AG09319 (cell line): ENCODE results near the gene S100A12.

Experiments
- DNase-seq: peaks from one replicate; pipeline ENCODE4 v3.0.0-alpha.2; 2010; ENCODE audit warnings: low read depth; ENCODE audit errors: extremely low read depth
- TF ChIP-seq, protein P1 (sequence below): IDR thresholded peaks from 2 replicates; pipeline ENCODE4 v1.5.1; 2011; ENCODE audit warnings: low read depth, mild to moderate bottlenecking, inconsistent platforms, low read length, moderate library complexity

The S100A12 gene

DNA sequence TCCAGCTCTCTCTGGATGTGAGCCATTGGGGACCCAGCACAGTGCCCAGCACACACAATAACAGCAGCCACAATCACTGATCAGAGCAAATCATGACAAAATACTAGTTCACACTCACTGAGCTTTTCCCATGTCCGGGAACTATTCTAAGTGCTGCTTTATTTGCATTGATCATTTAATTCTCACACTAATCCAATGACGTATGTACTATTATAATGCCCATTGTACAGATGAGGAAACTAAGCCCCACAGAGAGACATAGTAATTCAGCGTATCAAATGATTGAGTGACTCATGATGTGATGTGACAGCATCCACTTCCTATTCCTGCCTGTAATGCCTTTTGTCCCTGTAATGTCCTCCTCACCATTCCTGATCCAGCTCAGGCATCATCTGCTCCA lies 17.4 kb upstream of the S100A12 start:
- DNase-seq: no peak
- TF ChIP-seq, protein P1, sequence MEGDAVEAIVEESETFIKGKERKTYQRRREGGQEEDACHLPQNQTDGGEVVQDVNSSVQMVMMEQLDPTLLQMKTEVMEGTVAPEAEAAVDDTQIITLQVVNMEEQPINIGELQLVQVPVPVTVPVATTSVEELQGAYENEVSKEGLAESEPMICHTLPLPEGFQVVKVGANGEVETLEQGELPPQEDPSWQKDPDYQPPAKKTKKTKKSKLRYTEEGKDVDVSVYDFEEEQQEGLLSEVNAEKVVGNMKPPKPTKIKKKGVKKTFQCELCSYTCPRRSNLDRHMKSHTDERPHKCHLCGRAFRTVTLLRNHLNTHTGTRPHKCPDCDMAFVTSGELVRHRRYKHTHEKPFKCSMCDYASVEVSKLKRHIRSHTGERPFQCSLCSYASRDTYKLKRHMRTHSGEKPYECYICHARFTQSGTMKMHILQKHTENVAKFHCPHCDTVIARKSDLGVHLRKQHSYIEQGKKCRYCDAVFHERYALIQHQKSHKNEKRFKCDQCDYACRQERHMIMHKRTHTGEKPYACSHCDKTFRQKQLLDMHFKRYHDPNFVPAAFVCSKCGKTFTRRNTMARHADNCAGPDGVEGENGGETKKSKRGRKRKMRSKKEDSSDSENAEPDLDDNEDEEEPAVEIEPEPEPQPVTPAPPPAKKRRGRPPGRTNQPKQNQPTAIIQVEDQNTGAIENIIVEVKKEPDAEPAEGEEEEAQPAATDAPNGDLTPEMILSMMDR: no peak

DNA sequence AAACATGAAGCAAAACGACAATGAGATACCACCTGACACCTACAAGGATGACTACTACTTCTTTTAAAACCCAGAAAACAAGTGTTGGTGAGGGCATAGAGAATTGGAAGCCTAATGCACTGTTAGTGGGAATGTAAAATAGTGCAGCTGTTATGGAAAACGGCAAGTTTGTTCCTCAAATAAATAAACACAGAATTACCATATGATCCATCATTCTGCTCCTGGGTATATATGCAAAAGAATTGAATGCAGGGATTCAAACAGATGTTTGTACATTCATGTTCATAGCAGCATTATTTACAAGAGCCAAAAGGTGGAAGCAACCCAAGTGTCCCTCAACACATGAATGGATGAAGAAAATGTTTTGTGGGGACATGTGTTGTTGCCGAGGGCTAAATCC lies 16.8 kb upstream of the S100A12 start:
- DNase-seq: no peak
- TF ChIP-seq, protein P1: no peak

DNA sequence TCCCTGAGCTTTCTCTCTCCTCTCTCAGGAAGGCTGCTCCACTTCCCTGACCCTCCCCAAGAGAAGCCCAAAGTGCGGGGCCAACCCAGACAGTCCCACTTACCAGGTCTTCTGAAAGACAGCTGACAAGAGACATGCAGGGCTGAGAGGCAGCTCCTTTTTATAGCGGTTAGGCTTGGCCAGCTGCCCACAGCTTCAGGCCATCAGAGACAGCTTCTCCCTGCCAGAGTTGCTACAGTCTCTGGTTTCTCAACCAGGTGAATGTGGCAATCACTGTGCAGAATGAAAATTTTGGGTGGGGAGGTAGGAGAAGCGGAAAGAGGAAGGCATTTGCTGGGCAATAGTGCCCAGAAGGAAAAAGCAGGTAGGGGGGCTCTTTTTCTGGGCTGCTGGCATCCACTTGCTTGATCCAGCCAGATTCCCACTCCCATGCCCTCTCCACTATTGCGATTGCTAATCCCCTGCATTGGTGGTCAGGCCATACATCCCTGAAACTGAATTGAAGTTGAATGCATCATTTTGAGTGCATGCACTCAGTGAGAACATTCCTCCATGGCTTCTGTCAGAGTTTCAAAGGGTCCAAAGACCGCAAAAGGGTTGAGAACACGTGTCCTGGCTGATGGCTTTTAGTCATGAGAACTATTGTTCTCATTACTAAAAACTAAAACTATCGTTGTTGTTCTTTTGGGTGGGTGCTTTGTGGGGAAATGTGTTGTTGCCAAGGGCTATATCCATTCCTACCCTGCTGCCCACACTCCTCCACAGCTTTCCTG lies 15.7 kb upstream of the S100A12 start, which contains the start of gene S100A8:
S100A8 (minus strand) TSS at position 136 of the 773 bp plus-strand sequence. CDS start 538 bp downstream, outside the sequence.
- no peak for DNase-seq
- TF ChIP-seq, protein P1: no peak

DNA sequence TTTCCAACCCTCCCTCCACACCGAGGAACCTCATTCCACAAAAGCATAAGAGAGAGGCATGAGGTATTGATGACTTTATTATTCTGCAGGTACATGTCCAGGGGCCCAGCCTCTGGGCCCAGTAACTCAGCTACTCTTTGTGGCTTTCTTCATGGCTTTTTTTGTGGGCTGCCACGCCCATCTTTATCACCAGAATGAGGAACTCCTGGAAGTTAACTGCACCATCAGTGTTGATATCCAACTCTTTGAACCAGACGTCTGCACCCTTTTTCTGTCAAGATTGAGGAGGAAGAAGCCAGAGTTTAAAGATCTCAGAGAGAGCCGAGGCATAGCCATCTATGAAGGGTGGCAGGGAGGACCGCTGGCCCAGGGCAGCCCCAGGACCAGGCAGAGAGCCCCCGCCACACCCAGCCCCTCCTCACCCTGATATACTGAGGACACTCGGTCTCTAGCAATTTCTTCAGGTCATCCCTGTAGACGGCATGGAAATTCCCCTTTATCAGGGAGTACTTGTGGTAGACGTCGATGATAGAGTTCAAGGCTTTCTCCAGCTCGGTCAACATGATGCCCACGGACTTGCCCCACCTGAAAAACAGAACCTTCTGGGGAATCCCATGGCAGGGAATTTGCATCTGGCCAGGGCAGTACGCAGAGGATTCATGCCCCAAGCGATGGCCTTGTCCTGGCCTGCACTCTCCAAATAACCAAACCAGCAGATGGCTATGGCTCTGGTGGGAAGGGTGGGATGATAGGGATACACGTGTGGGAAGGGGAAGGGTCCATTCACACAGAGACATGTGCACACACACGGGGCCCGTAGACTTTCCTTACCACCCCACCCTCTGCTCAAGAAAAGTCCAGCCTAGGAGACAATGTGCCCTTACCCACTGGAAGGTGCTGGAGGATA lies 14.8 kb upstream of the S100A12 start:
- no peak for DNase-seq
- TF ChIP-seq, protein P1: no peak

DNA sequence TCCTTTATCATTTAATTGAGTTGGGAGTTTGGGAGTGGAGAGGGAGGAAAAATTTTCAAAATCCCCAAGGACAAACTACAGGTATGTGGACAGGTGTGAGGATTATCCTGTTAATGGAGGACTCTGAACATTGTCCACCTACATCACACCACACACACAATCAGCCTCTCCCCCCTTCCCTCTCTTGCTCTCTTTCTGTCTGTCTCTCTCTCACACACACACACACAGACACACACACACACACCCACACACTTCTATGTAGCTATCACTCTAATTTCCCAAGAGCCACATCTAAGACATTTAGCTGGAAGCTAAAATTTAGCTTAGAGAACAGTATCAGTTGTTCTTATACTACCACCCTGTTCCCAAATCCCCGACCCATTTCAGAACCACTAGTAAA lies 14.0 kb upstream of the S100A12 start:
- TF ChIP-seq, protein P1: no peak

DNA sequence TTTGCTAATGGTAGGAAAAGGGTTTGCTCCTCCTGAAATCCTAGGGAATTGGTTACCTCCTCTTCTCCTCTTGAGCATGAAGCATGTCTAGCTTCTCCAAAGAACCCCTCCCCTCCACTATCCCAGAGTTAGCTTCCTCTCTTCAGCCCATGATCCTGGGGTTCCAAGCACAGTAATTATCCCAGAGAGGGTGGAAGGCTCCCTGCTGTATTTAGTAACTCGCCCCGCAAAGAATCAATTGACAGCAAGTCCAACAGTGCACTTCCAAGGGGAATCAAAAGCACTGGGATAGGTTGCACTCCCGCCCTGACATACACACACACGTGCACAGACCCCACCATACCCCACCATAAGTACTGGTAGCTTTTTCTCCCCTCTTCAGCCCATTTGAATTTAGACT lies 12.4 kb upstream of the S100A12 start:
- TF ChIP-seq, protein P1: no peak
- DNase-seq: no peak

More for the DNA sequence above, 14.0 kb upstream of the S100A12 start:
- no peak for DNase-seq

DNA sequence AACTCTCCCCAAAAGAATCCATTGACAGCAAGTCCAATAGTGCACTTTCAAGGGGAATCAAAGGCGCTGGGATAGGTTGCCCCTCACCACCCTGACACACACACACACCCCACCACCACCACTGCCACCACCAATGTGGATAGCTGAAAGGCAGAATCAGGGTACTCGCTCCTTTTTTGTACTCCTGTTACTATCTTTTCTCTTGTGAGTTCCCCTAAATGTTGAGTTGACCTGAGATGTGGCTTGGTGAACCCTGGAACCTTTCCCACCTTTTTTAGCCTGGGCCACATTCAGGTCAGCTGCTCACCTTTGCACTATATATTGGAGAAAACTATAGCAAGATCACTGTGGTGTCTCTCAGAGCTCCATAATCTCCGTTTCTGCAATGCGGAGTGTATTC lies 11.6 kb upstream of the S100A12 start:
- DNase-seq: no peak
- TF ChIP-seq, protein P1: no peak
